ENCODE measurements around the gene NARF.

NARF gene

DNA sequence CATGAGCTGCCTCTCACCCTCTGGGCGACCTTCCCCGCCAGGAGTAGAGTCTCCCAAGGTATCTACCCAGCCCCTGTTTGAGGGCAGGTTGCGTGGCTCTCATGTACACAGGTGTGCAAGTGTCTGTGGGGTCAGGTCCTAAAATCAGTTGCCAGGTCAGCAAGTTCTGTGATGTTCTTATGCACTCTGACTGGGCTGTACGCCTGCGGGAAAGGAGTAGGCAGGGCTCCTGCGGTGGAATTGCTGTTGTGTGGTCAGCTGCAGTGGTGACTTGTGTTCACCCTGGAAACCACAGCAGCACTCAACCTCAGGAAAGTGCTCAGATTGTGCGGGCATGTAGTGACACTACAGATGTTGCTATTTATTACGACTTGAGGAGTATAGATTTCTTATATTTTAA, 19.4 kb downstream of the NARF start:
- peaks cover 38 to 43% of the 10 kb centered on the region in 2 donors for H3K36me3 ChIP-seq (ENCODE audit: control insufficient read depth in 2 of 2, insufficient read depth in 2 of 2, low read length in 2 of 2)
- no peak overlapping the region for H3K27ac ChIP-seq (ENCODE audit: low read length)
- no peak overlapping the region for H3K9ac ChIP-seq (ENCODE audit: low read length in 2 of 2)
- no peaks in the 10 kb centered on the region for H3K4me1 ChIP-seq (ENCODE audit: control insufficient read depth, insufficient read depth, low read length)
- H3K4me3 ChIP-seq (ENCODE audit: low read length in 2 of 2) = no peak overlapping the region
- H3K27me3 ChIP-seq (ENCODE audit: control insufficient read depth in 1 of 2, insufficient read depth in 2 of 2, low read length in 2 of 2) = no peaks in the 10 kb centered on the region
- H3K9me3 ChIP-seq (ENCODE audit: control insufficient read depth in 2 of 2, low read length in 2 of 2) = no peaks in the 10 kb centered on the region

DNA sequence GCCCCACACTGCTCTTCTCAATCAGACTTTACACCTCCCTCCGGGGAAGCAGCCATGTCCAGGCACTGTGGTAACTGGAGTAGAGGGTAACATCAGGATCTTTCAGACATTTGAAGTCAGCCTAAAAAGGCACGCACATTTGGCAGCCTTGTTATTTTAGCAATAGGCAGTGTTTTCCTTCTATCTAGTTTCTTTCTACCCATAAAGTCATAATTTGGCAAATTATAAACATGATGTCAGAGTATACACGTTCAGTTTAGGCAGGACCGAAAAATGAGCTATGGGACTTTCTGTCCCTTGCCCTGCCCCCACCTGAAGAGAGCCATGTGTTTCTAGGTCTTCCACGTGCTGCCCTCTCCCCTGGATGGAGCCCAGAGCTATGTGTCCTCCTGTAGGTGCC, 21.1 kb downstream of the NARF start:
- no peak overlapping the region for H3K4me3 ChIP-seq (ENCODE audit: low read length in 2 of 2)
- no peaks in the 10 kb centered on the region for H3K27me3 ChIP-seq (ENCODE audit: control insufficient read depth in 1 of 2, insufficient read depth in 2 of 2, low read length in 2 of 2)
- H3K4me1 ChIP-seq (ENCODE audit: control insufficient read depth, insufficient read depth, low read length) = no peaks in the 10 kb centered on the region
- H3K9me3 ChIP-seq (ENCODE audit: control insufficient read depth in 2 of 2, low read length in 2 of 2) = no peaks in the 10 kb centered on the region
- H3K27ac ChIP-seq (ENCODE audit: low read length) = no peak overlapping the region
- H3K9ac ChIP-seq (ENCODE audit: low read length in 2 of 2) = peak overlapping the region in 1 of 2 donors; percentile 29
- peaks cover 48 to 54% of the 10 kb centered on the region in 2 donors for H3K36me3 ChIP-seq (ENCODE audit: control insufficient read depth in 2 of 2, insufficient read depth in 2 of 2, low read length in 2 of 2)

DNA sequence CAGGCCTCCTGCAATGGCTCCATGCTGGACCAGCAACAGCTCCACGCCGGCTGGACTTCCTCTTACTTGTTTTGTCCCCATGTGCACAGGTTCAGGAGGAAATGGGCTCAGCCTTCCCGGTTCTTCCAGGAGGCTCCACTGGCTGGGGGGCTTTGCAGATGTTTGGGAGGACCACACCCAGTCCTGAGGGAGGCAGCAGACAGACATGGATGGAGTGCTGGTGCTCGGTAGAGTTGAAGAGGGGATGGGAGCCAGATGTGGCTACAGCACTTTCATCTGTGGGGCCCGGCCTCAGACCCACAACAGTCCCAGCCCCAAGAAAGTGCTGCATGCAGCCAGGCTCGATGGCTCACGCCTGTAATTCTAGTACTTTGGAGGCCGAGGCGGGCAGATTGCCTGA, 21.8 kb downstream of the NARF start:
- H3K4me3 ChIP-seq (ENCODE audit: low read length in 2 of 2) = no peak overlapping the region
- no peaks in the 10 kb centered on the region for H3K9me3 ChIP-seq (ENCODE audit: control insufficient read depth in 2 of 2, low read length in 2 of 2)
- H3K27ac ChIP-seq (ENCODE audit: low read length) = no peak overlapping the region
- peaks cover 49 to 53% of the 10 kb centered on the region in 2 donors for H3K36me3 ChIP-seq (ENCODE audit: control insufficient read depth in 2 of 2, insufficient read depth in 2 of 2, low read length in 2 of 2)
- H3K4me1 ChIP-seq (ENCODE audit: control insufficient read depth, insufficient read depth, low read length) = no peaks in the 10 kb centered on the region
- H3K27me3 ChIP-seq (ENCODE audit: control insufficient read depth in 1 of 2, insufficient read depth in 2 of 2, low read length in 2 of 2) = no peaks in the 10 kb centered on the region
- no peak overlapping the region for H3K9ac ChIP-seq (ENCODE audit: low read length in 2 of 2)

DNA sequence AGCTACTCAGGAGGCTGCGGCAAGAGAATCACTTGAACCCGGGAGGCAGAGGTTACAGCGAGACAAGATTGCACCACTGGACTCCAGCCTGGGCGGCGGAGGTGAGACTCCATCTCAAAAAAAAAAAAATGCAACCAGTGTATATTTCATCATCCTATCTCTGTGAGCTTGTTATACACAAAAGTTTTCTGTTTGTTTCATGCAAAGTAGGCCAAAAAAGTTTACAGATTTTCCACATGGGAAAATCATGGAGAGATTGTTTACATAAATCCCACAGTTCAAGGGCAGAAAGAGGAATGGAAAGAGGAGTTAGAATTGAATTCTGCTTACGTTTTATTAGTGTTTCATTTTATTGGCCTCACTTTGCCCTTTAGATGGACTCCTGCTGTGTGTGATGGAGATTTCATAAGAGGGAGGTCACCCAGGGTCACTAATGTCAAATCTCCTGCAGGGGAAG, 24.7 kb downstream of the NARF start:
- Histone ChIP-seq H3K36me3 (ENCODE audit: control insufficient read depth in 2 of 2, insufficient read depth in 2 of 2, low read length in 2 of 2) (peaks cover 58 to 64% of the 10 kb centered on the region in 2 donors), H3K27ac (ENCODE audit: low read length) (no peak overlapping the region), H3K9me3 (ENCODE audit: control insufficient read depth in 2 of 2, low read length in 2 of 2) (no peaks in the 10 kb centered on the region), H3K9ac (ENCODE audit: low read length in 2 of 2) (no peak overlapping the region), H3K4me1 (ENCODE audit: control insufficient read depth, insufficient read depth, low read length) (peaks cover 3% of the 10 kb centered on the region), H3K27me3 (ENCODE audit: control insufficient read depth in 1 of 2, insufficient read depth in 2 of 2, low read length in 2 of 2) (no peaks in the 10 kb centered on the region), H3K4me3 (ENCODE audit: low read length in 2 of 2) (no peak overlapping the region)

DNA sequence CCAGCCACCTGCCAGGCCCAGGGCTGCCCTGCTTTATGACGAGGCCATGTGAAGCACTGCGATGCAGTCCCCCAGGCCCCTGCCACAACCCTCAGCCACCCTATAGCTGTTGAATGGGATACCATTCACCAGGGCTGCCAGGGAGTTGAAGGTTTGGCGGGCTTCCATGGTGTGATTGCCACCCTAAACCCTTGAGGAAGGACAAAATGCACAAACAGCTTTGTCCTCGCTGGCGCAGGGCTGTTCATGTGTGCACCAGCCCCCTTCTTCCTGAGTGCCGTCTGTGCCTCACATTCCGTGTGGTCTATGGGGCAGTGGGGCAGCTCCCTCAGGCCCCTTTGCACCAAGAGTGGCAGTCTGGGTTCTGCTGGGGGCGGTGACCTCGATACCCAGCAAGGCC, 25.3 kb downstream of the NARF start:
- Histone ChIP-seq H3K9ac (ENCODE audit: low read length in 2 of 2) (no peak overlapping the region), H3K36me3 (ENCODE audit: control insufficient read depth in 2 of 2, insufficient read depth in 2 of 2, low read length in 2 of 2) (peaks cover 55 to 60% of the 10 kb centered on the region in 2 donors), H3K9me3 (ENCODE audit: control insufficient read depth in 2 of 2, low read length in 2 of 2) (no peaks in the 10 kb centered on the region), H3K27me3 (ENCODE audit: control insufficient read depth in 1 of 2, insufficient read depth in 2 of 2, low read length in 2 of 2) (no peaks in the 10 kb centered on the region), H3K27ac (ENCODE audit: low read length) (no peak overlapping the region), H3K4me1 (ENCODE audit: control insufficient read depth, insufficient read depth, low read length) (peaks cover 4% of the 10 kb centered on the region), H3K4me3 (ENCODE audit: low read length in 2 of 2) (no peak overlapping the region)

DNA sequence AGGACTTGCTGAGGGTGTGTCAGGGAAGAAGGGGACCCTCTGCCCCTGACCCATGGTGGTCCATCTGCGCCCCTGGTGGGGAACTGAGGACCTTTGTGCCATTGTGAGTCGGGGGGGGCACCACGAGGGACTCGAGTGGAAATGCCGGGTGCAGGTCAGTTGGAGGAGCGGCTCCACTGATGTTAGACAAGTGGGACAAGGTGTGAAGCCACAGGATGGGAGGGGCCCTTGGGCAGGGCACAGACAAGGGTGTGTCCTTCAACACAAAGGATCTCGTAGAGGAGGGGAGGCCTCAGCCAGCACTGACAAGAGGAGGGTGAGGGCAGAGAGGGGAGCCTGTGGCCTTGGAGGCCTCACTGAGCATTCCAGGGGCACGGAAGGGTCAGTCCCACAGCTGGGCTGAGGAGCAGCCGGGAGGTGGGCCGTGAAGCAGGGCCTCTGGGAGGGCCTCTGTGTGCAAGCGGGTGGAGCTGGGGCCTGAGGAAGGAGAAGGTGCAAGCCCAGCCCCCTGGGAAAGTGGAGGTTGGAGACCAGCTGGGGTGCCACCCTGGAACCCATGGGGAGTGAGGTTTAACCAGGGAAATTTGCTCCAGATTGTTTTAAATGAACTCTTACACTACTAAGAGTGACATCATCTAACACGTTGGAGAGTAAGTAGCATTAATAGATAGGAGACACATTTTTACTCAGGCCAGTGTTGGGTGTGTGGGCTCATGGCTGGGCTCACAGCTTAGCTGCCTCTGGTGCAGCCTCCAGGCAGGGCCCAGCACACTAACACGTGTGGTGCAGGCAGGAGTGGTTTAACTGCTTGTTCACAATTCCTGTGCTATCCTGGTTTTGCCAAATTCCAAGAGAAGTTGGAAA, 27.9 kb downstream of the NARF start:
- Histone ChIP-seq H3K9ac (ENCODE audit: low read length in 2 of 2) (no peak overlapping the region), H3K27ac (ENCODE audit: low read length) (no peak overlapping the region)

DNA sequence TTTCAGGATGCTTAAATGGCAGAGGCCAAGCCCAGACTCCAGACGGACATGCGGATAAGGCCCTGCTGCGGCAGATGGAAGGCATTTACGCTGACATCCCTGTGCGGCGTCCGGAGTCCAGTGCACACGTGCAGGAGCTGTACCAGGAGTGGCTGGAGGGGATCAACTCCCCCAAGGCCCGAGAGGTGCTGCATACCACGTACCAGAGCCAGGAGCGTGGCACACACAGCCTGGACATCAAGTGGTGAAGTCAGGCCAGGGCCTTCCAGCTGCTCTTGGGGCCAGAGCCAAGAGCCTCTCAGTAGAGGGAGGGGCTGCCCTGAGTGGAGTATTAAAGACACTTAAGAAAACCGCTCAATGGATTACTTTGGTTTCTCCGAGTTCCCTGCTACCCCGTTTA, 29.4 kb downstream of the NARF start:
- Histone ChIP-seq H3K9ac (ENCODE audit: low read length in 2 of 2) (no peak overlapping the region), H3K4me1 (ENCODE audit: control insufficient read depth, insufficient read depth, low read length) (peaks cover 13% of the 10 kb centered on the region), H3K4me3 (ENCODE audit: low read length in 2 of 2) (no peak overlapping the region), H3K27me3 (ENCODE audit: control insufficient read depth in 1 of 2, insufficient read depth in 2 of 2, low read length in 2 of 2) (no peaks in the 10 kb centered on the region), H3K36me3 (ENCODE audit: control insufficient read depth in 2 of 2, insufficient read depth in 2 of 2, low read length in 2 of 2) (peaks cover 35% of the 10 kb centered on the region in 2 donors), H3K9me3 (ENCODE audit: control insufficient read depth in 2 of 2, low read length in 2 of 2) (no peaks in the 10 kb centered on the region), H3K27ac (ENCODE audit: low read length) (no peak overlapping the region)

More for the DNA sequence above, 27.9 kb downstream of the NARF start:
- H3K9me3 ChIP-seq (ENCODE audit: control insufficient read depth in 2 of 2, low read length in 2 of 2) = no peaks in the 10 kb centered on the region
- H3K4me1 ChIP-seq (ENCODE audit: control insufficient read depth, insufficient read depth, low read length) = peaks cover 10% of the 10 kb centered on the region
- no peaks in the 10 kb centered on the region for H3K27me3 ChIP-seq (ENCODE audit: control insufficient read depth in 1 of 2, insufficient read depth in 2 of 2, low read length in 2 of 2)
- peaks cover 41 to 42% of the 10 kb centered on the region in 2 donors for H3K36me3 ChIP-seq (ENCODE audit: control insufficient read depth in 2 of 2, insufficient read depth in 2 of 2, low read length in 2 of 2)
- H3K4me3 ChIP-seq (ENCODE audit: low read length in 2 of 2) = no peak overlapping the region

- no peak overlapping the region for H3K27ac ChIP-seq (ENCODE audit: low read length)
- no peaks in the 10 kb centered on the region for H3K27me3 ChIP-seq (ENCODE audit: control insufficient read depth in 1 of 2, insufficient read depth in 2 of 2, low read length in 2 of 2)
- H3K4me3 ChIP-seq (ENCODE audit: low read length in 2 of 2) = no peak overlapping the region
- H3K36me3 ChIP-seq (ENCODE audit: control insufficient read depth in 2 of 2, insufficient read depth in 2 of 2, low read length in 2 of 2) = peaks cover 24 to 27% of the 10 kb centered on the region in 2 donors
- peaks cover 20% of the 10 kb centered on the region for H3K4me1 ChIP-seq (ENCODE audit: control insufficient read depth, insufficient read depth, low read length)
- no peak overlapping the region for H3K9ac ChIP-seq (ENCODE audit: low read length in 2 of 2)
- H3K9me3 ChIP-seq (ENCODE audit: control insufficient read depth in 2 of 2, low read length in 2 of 2) = no peaks in the 10 kb centered on the region
These were observed 30.6 kb downstream of the NARF start for GRCh38 chr17:82489117-82489516.

DNA sequence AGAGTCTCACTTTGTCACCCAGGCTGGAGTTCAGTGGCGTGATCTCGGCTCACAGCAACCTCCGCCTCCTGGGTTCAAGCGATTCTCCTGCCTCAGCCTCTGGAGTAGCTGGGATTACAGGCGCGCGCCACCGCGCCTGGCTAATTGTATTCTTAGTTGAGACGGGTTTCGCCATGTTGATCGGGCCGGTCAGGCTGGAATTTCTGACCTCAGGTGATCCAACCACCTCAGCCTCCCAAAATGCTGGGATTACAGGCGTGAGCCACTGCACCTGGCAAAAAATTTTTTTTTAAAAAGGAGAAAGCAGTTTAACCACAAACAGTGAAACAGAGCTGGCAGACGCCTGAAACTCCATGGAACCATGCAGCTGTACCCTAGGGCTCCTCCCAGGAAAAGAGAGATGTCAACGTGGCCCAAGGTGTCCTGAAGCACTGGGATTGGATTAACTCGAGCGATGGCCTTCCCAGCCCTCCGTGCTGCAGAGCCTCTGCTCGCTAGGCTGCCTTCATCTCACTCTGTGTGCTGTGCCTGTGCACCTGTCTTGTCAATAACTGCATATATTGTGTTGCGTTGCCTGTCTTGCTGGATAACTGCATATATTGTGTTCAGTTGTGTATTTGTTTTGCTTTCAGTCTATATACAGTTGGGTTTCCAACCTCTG, 31.4 kb downstream of the NARF start:
- no peak overlapping the region for H3K27ac ChIP-seq (ENCODE audit: low read length)
- no peaks in the 10 kb centered on the region for H3K9me3 ChIP-seq (ENCODE audit: control insufficient read depth in 2 of 2, low read length in 2 of 2)
- no peaks in the 10 kb centered on the region for H3K27me3 ChIP-seq (ENCODE audit: control insufficient read depth in 1 of 2, insufficient read depth in 2 of 2, low read length in 2 of 2)
- H3K36me3 ChIP-seq (ENCODE audit: control insufficient read depth in 2 of 2, insufficient read depth in 2 of 2, low read length in 2 of 2) = peaks cover 15 to 18% of the 10 kb centered on the region in 2 donors
- H3K4me1 ChIP-seq (ENCODE audit: control insufficient read depth, insufficient read depth, low read length) = peaks cover 23% of the 10 kb centered on the region
- no peak overlapping the region for H3K4me3 ChIP-seq (ENCODE audit: low read length in 2 of 2)
- no peak overlapping the region for H3K9ac ChIP-seq (ENCODE audit: low read length in 2 of 2)

DNA sequence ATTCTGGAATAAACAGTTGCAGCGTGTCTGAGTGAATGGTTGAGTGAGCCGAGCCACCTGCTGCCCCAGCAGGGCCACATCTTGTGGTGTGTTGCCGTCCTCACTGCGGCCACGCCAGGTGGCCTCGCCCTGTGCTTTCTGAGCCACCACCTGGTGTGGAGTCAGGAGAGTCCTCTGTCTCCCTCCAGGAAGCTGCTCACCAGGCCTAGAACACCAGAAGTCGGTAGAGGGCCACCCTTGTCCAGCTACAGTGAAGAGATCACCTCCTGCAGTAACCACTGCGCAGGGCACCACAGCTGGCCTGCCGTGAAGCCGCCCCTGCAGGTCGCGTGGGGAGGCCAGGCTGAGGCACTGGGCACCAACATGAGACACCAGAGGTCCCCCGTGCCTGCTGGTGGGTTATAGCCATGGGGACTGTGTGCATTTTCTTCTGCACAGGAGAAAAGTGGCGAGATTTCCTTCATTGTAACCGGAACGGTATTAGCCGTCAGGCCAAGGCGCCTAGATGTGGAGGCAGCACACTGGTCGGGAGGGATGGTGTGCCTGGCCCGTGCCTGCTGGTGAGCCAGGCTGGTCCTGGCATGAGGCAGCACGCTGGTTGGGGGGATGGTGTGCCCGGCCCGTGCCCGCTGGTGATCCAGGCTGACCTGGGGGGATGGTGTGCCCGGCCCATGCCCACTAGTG, 32.1 kb downstream of the NARF start:
- Histone ChIP-seq H3K27me3 (ENCODE audit: control insufficient read depth in 1 of 2, insufficient read depth in 2 of 2, low read length in 2 of 2) (no peaks in the 10 kb centered on the region), H3K4me3 (ENCODE audit: low read length in 2 of 2) (no peak overlapping the region), H3K4me1 (ENCODE audit: control insufficient read depth, insufficient read depth, low read length) (peaks cover 27% of the 10 kb centered on the region), H3K27ac (ENCODE audit: low read length) (no peak overlapping the region), H3K9me3 (ENCODE audit: control insufficient read depth in 2 of 2, low read length in 2 of 2) (no peaks in the 10 kb centered on the region), H3K36me3 (ENCODE audit: control insufficient read depth in 2 of 2, insufficient read depth in 2 of 2, low read length in 2 of 2) (peaks cover 12 to 15% of the 10 kb centered on the region in 2 donors), H3K9ac (ENCODE audit: low read length in 2 of 2) (no peak overlapping the region)

All from stomach smooth muscle (tissue), 2 donors.